Endothelial cell of umbilical vein (primary cell): Measurements from ENCODE around the gene TSPAN9. TPM values are rescaled to one million over a fixed set of nuclear protein-coding genes. Genes with fewer than 3 reads are reported as not detected.

Experiments used
- BruUV-seq: library from RNA; stranded (reverse); fragments of 400-500 nt; replicated peaks from 2 replicates; lab custom pipeline; 2021; lab: Mats Ljungman, UMichigan
- CTCF ChIA-PET: fragments of 300-600, 350-600 bp; sonication (Branson Sonifier 250); formaldehyde crosslinking; loops from one replicate; lab custom pipeline; 2021; ENCODE audit warnings: antibody characterized with exemption, inconsistent platforms; lab: Charles Lee
- POLR2A ChIA-PET: fragments of 300-600, 350-600 bp; sonication (Branson Sonifier 250); formaldehyde crosslinking; loops from one replicate; lab custom pipeline; 2021; ENCODE audit warnings: antibody characterized with exemption, inconsistent platforms; lab: Charles Lee
- DNase-seq: peaks from one replicate; pipeline ENCODE4 v3.0.0-alpha.2; 2011; ENCODE audit warnings: low read depth, low spot score
- FAIRE-seq: peaks from 2 replicates; lab custom pipeline; 2011; peaks lifted over from hg19 to GRCh38; lab: Jason Lieb, UNC
- H2AFZ ChIP-seq: 2 replicates; pipeline ENCODE4 v1.6.0; 2012; ENCODE audit warnings: low read depth, low read length, control low read depth, inconsistent platforms
- H3K27ac ChIP-seq: 2 replicates; pipeline ENCODE4 v1.5.1; 2011; ENCODE audit warnings: low read depth, mild to moderate bottlenecking, control low read depth, low read length, moderate library complexity; ENCODE audit not compliant: insufficient read depth
- H3K27me3 ChIP-seq, 2 experiments: 2 replicates each; pipeline versions ENCODE4 v1.6.0 to v1.6.1; 2011; ENCODE audit warnings: low read length in 2 of 2, mixed read lengths in 1 of 2; ENCODE audit not compliant: control insufficient read depth in 2 of 2, insufficient read depth in 2 of 2
- H3K36me3 ChIP-seq, 2 experiments: 2 replicates in 1 of 2; 3 replicates in 1 of 2; pipeline ENCODE4 v1.5.1; 2011; ENCODE audit warnings: low read length in 2 of 2, mild to moderate bottlenecking in 1 of 2, moderate library complexity in 1 of 2; ENCODE audit not compliant: control insufficient read depth in 2 of 2, insufficient read depth in 2 of 2; ENCODE audit errors: extremely low read depth in 1 of 2
- H3K4me1 ChIP-seq: 3 replicates; pipeline ENCODE4 v1.5.1; 2011; ENCODE audit warnings: mild to moderate bottlenecking, low read length; ENCODE audit not compliant: control insufficient read depth, insufficient read depth; ENCODE audit errors: extremely low read depth
- H3K4me2 ChIP-seq: 2 replicates; pipeline ENCODE4 v1.6.1; 2011; ENCODE audit warnings: low read length, control low read depth, mixed read lengths; ENCODE audit not compliant: insufficient read depth
- H3K4me3 ChIP-seq, 3 experiments: fragments of 200-600 bp in 1 of 3; sonication (generic), shearing (Covaris generic) in 1 of 3; replicated peaks in 1 of 3; 2 replicates each; pipeline ENCODE4 v1.5.1; 2011 to 2016; ENCODE audit warnings: control low read depth in 3 of 3, low read length in 3 of 3, mild to moderate bottlenecking in 2 of 3, inconsistent platforms in 1 of 3, low read depth in 1 of 3, moderate library complexity in 1 of 3; ENCODE audit not compliant: insufficient read depth in 1 of 3
- H3K79me2 ChIP-seq: 2 replicates; pipeline ENCODE4 v1.6.0; 2012; ENCODE audit warnings: low read length, inconsistent platforms; ENCODE audit not compliant: control insufficient read depth, insufficient read depth
- H3K9ac ChIP-seq: replicated peaks from 2 replicates; pipeline ENCODE3; 2011; ENCODE audit warnings: low read length, control low read depth; ENCODE audit not compliant: insufficient read depth; ENCODE audit errors: extremely low read depth
- H3K9me1 ChIP-seq: replicated peaks from 3 replicates; pipeline ENCODE4 v1.6.0; 2011; ENCODE audit warnings: mild to moderate bottlenecking, low read length; ENCODE audit not compliant: control insufficient read depth, insufficient read depth; ENCODE audit errors: extremely low read depth
- H3K9me3 ChIP-seq: replicated peaks from 2 replicates; pipeline ENCODE4 v1.5.1; 2012; ENCODE audit warnings: low read length, inconsistent platforms; ENCODE audit not compliant: control insufficient read depth, insufficient read depth
- H4K20me1 ChIP-seq: replicated peaks from 2 replicates; pipeline ENCODE3; 2011; ENCODE audit warnings: mild to moderate bottlenecking, low read length; ENCODE audit not compliant: control insufficient read depth, insufficient read depth; ENCODE audit errors: extremely low read depth
- EZH2 ChIP-seq: IDR thresholded peaks from 2 replicates; pipeline ENCODE4 v1.6.1; 2012; ENCODE audit warnings: borderline replicate concordance, low read depth, mild to moderate bottlenecking, moderate library complexity, low read length, inconsistent platforms; ENCODE audit not compliant: severe bottlenecking
- FOS ChIP-seq: IDR thresholded peaks from 2 replicates; pipeline ENCODE4 v1.6.1; 2011; ENCODE audit warnings: mild to moderate bottlenecking, low read length, moderate library complexity, borderline replicate concordance; ENCODE audit not compliant: insufficient read depth
- GATA2 ChIP-seq: IDR thresholded peaks from 2 replicates; pipeline ENCODE4 v1.7.0; 2011; ENCODE audit warnings: low read depth, mild to moderate bottlenecking, moderate library complexity, mixed read lengths, low read length; ENCODE audit not compliant: insufficient read length, insufficient read depth
- JUN ChIP-seq: IDR thresholded peaks from 2 replicates; pipeline ENCODE4 v1.6.1; 2011; ENCODE audit warnings: borderline replicate concordance, low read depth; ENCODE audit not compliant: insufficient read length, insufficient read depth
- MYC ChIP-seq: IDR thresholded peaks from one replicate; pipeline ENCODE4 v1.6.1; 2011; ENCODE audit warnings: mild to moderate bottlenecking, low read depth, low read length
- POLR2A ChIP-seq: IDR thresholded peaks from 2 replicates; pipeline ENCODE4 v1.6.1; 2012; ENCODE audit warnings: low read depth, mild to moderate bottlenecking, control low read depth, low read length
- POLR2AphosphoS5 ChIP-seq: IDR thresholded peaks from 2 replicates; pipeline ENCODE4 v1.6.1; 2012; ENCODE audit warnings: low read depth, mild to moderate bottlenecking, control low read depth, low read length, moderate library complexity; ENCODE audit not compliant: insufficient read depth
- dilution Hi-C: fragments of 300-500 bp; cut with MboI; formaldehyde crosslinking; loops from one replicate; pipeline ENCODE4 v1.15.0; 2019; ENCODE audit warnings: low sequenced_read_pairs; ENCODE audit not compliant: extremely low pct_ligation_motif_present
- intact Hi-C: fragments of 100-400 bp; cut with micrococcal nuclease; formaldehyde crosslinking; loops from one replicate; pipeline ENCODE4 v1.10.0; 2022
- polyA plus RNA-seq, 4 experiments: library from polyadenylated mRNA; depleted of rRNA in 3 of 4; stranded (reverse) in 3 of 4; unstranded in 1 of 4; fragments of >200 nt; gene quantifications; 2 replicates each; pipeline versions ENCODE4 v1.2.1 to v1.2.3, GENCODE V29; 2011 to 2012; ENCODE audit warnings: missing spikeins in 1 of 4
- total RNA-seq: library from RNA; stranded (reverse); gene quantifications from 2 replicates; pipeline ENCODE4 v1.2.3, GENCODE V29; 2021
- TF ChIP-seq, protein P1 (sequence below): IDR thresholded peaks from 2 replicates; pipeline ENCODE4 v1.6.1; 2011; ENCODE audit not compliant: insufficient read depth, insufficient read length
- TF ChIP-seq, protein P2 (sequence below), 2 donors: IDR thresholded peaks; 1 replicate in 1 of 2; 2 replicates in 1 of 2; pipeline ENCODE4 v1.5.1; 2011; ENCODE audit warnings: low read length in 2 of 2, mild to moderate bottlenecking in 2 of 2, moderate library complexity in 2 of 2, control low read depth in 1 of 2, inconsistent platforms in 1 of 2, low read depth in 1 of 2; ENCODE audit not compliant: insufficient read depth in 1 of 2; ENCODE audit errors: extremely low read depth in 1 of 2

Gene TSPAN9
- total and polyA plus RNA-seq, 2 donors (not counting 3 experiments of a cell fraction or from before 2014, with no cell fraction given): 43.3 to 66.8 TPM

DNA sequence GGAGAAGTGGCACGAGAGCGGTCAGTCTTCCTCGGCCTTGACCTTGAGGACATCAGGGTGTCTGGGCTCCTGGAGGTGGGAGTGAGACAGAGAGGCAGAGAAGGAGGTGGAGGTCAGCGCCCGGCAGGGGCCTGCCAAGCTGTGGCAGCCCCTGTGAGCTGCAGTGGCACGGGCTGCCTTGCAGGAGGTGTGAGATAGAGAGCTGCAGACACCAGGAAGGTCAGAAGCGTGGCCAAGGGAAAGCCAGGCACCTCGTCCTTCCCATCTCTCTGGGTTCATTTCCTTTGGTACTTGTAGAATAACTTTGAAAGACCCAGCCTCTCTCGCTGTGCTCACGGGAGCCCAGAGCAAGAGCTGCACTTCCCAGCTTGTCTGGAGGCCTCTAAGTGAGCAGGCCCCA, 98.1 kb downstream of the TSPAN9 start:
- CTCF ChIA-PET: interaction anchor here (0.7 kb wide), 1 partner anchor 102 kb away, joined by 3 read pairs; no protein-coding TSS in a partner anchor
- H3K36me3 ChIP-seq: no peaks in the 10 kb centered on the region
- H3K4me2 ChIP-seq: no peak overlapping the region
- H3K4me3 ChIP-seq: no peak overlapping the region
- no peaks in the 10 kb centered on the region for H3K9me1 ChIP-seq
- no peaks in the 10 kb centered on the region for H3K79me2 ChIP-seq
- no peaks in the 10 kb centered on the region for H3K9me3 ChIP-seq
- intact Hi-C loops (no loop called here), dilution Hi-C loops (no loop called here)
- no peak overlapping the region for H3K9ac ChIP-seq
- H3K4me1 ChIP-seq: no peaks in the 10 kb centered on the region
- no peaks in the 10 kb centered on the region for H3K27me3 ChIP-seq
- FAIRE-seq (no peak), DNase-seq (no peak)
- H4K20me1 ChIP-seq: no peaks in the 10 kb centered on the region
- no TSS peak for BruUV-seq
- TF ChIP-seq, protein P1, sequence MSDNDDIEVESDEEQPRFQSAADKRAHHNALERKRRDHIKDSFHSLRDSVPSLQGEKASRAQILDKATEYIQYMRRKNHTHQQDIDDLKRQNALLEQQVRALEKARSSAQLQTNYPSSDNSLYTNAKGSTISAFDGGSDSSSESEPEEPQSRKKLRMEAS: no peak
- TF ChIP-seq JUN: no peak
- TF ChIP-seq POLR2A: no peak
- no peak for TF ChIP-seq GATA2
- TF ChIP-seq EZH2: no peak
- TF ChIP-seq FOS: no peak
- TF ChIP-seq, protein P2, sequence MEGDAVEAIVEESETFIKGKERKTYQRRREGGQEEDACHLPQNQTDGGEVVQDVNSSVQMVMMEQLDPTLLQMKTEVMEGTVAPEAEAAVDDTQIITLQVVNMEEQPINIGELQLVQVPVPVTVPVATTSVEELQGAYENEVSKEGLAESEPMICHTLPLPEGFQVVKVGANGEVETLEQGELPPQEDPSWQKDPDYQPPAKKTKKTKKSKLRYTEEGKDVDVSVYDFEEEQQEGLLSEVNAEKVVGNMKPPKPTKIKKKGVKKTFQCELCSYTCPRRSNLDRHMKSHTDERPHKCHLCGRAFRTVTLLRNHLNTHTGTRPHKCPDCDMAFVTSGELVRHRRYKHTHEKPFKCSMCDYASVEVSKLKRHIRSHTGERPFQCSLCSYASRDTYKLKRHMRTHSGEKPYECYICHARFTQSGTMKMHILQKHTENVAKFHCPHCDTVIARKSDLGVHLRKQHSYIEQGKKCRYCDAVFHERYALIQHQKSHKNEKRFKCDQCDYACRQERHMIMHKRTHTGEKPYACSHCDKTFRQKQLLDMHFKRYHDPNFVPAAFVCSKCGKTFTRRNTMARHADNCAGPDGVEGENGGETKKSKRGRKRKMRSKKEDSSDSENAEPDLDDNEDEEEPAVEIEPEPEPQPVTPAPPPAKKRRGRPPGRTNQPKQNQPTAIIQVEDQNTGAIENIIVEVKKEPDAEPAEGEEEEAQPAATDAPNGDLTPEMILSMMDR (IDR thresholded peaks at IDR 0.05; ENCODE audit: extremely low read depth in 1 of 2, insufficient read depth in 1 of 2, low read depth in 1 of 2, low read length in 2 of 2): no peak
- no peak for TF ChIP-seq MYC
- TF ChIP-seq POLR2AphosphoS5: no peak
- no peak overlapping the region for H3K27ac ChIP-seq
- POLR2A ChIA-PET: no interaction called here
- H2AFZ ChIP-seq: no peak overlapping the region
